Osteocyte (in vitro differentiated cells): ENCODE data around the gene AEN. TPM values are rescaled to one million over a fixed set of nuclear protein-coding genes. Genes with fewer than 3 reads are reported as not detected.

Experiments
- DNase-seq: peaks from one replicate; pipeline ENCODE4 v3.0.0; 2021; ENCODE audit warnings: mixed read lengths; ENCODE audit not compliant: unreplicated experiment; ENCODE audit errors: extremely low spot score
- H3K27ac Mint-ChIP-seq: one replicate; pipeline ENCODE4 v1.8.0; 2021; ENCODE audit warnings: mild to moderate bottlenecking, mixed read lengths; ENCODE audit not compliant: unreplicated experiment
- H3K27me3 Mint-ChIP-seq: one replicate; pipeline ENCODE4 v1.8.0; 2021; ENCODE audit warnings: mixed read lengths; ENCODE audit not compliant: unreplicated experiment
- H3K36me3 Mint-ChIP-seq: one replicate; pipeline ENCODE4 v1.8.0; 2021; ENCODE audit warnings: mixed read lengths; ENCODE audit not compliant: unreplicated experiment
- H3K4me1 Mint-ChIP-seq: one replicate; pipeline ENCODE4 v1.8.0; 2021; ENCODE audit warnings: mixed read lengths; ENCODE audit not compliant: unreplicated experiment
- H3K4me3 Mint-ChIP-seq: one replicate; pipeline ENCODE4 v1.8.0; 2021; ENCODE audit warnings: mild to moderate bottlenecking, moderate library complexity, mixed read lengths; ENCODE audit not compliant: unreplicated experiment
- H3K9me3 Mint-ChIP-seq: one replicate; pipeline ENCODE4 v1.8.0; 2021; ENCODE audit warnings: mixed read lengths; ENCODE audit not compliant: unreplicated experiment
- CTCF ChIP-seq: fragments of 200-600 bp; sonication (generic); IDR thresholded peaks from 2 replicates; pipeline ENCODE4 v1.5.0; 2021; ENCODE audit warnings: antibody characterized with exemption, mild to moderate bottlenecking, moderate library complexity
- total RNA-seq: library from RNA; stranded (reverse); gene quantifications from 2 replicates; pipeline ENCODE4 v1.2.1, GENCODE V29; 2021

AEN gene
- total RNA-seq, 1 donor from 2014 or later: 25.1 TPM

GRCh38 chr15:88644741-88645140 lies 23.6 kb downstream of the AEN start:
- DNase-seq: no peak
- no peaks in the 10 kb centered on the region for H3K9me3 Mint-ChIP-seq
- no peak overlapping the region for H3K4me3 Mint-ChIP-seq
- H3K27ac Mint-ChIP-seq: no peak overlapping the region
- H3K4me1 Mint-ChIP-seq: peaks cover 30% of the 10 kb centered on the region
- H3K27me3 Mint-ChIP-seq: no peaks in the 10 kb centered on the region
- H3K36me3 Mint-ChIP-seq: no peaks in the 10 kb centered on the region
- TF ChIP-seq CTCF: no peak

GRCh38 chr15:88645171-88646087 lies 24.3 kb downstream of the AEN start:
- Mint-ChIP-seq H3K27ac (no peak overlapping the region), H3K4me3 (no peak overlapping the region)
- TF ChIP-seq CTCF: no peak

GRCh38 chr15:88646088-88646405 lies 24.9 kb downstream of the AEN start:
- TF ChIP-seq CTCF: no peak
- no peak for DNase-seq
- H3K27me3 Mint-ChIP-seq: no peaks in the 10 kb centered on the region
- H3K36me3 Mint-ChIP-seq: no peaks in the 10 kb centered on the region
- H3K9me3 Mint-ChIP-seq: no peaks in the 10 kb centered on the region
- no peak overlapping the region for H3K4me3 Mint-ChIP-seq
- peaks cover 25% of the 10 kb centered on the region for H3K4me1 Mint-ChIP-seq
- no peak overlapping the region for H3K27ac Mint-ChIP-seq

More at GRCh38 chr15:88645171-88646087, 24.3 kb downstream of the AEN start:
- DNase-seq: no peak
- Mint-ChIP-seq H3K27me3 (no peaks in the 10 kb centered on the region), H3K9me3 (no peaks in the 10 kb centered on the region), H3K4me1 (peaks cover 25% of the 10 kb centered on the region), H3K36me3 (no peaks in the 10 kb centered on the region)

DNA sequence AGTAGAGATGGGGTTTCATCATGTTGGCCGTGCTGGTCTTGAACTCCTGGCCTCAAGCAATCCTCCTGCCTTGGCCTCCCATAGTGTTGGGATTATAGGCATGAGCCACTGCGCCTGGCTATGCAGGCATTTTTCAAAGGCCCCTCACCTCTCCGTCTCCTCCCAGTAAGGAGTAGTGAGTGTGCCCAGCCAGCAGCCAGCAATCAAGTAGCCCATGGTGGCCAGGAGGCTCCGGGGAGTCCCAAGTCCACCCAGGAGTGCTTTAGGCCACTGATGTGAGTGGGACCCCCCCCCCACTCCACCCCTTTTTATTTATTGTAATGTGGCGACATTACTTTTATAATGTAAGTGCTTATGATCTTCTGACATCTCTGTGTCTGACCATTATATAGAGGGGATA lies 25.8 kb downstream of the AEN start:
- DNase-seq: peak; percentile 57
- Mint-ChIP-seq H3K27me3 (no peaks in the 10 kb centered on the region), H3K4me3 (no peak overlapping the region), H3K9me3 (no peaks in the 10 kb centered on the region), H3K4me1 (peaks cover 27% of the 10 kb centered on the region), H3K27ac (no peak overlapping the region), H3K36me3 (no peaks in the 10 kb centered on the region)
- TF ChIP-seq CTCF: no peak

DNA sequence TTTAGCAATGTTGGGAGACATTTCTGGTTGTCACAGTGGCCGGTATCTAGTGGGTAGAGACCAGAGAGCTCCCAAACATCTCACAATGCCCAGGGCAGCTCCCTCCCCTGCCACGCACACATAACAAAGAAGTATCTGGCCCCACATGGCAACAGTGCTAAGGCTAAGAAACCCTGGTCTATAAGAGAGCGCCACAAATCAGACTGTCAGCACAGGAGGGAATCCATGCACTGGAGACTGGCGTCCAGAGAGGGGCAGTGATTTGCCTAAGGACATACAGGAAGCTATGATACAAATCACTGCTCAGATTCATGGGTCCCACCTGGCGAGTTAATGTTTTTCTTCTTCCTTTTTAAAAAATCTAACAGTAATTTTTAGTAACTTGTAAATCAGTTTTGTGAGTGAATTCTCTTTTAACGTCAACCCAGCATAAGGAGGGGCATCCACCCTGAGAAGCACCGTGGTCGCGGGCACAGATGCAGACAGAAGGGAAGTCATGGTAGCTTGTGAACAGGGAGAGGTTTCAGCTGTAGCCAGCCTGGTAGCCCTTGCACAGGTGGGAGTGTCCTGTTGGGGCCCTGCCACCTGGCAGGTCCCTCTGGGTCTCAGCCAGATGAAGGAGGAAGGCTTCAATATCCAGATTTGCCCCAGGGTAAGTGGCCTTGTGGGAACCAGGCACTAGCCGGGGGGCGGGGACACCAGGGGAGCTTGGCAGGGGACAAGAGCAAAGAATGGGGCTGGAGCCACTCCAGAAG lies 26.4 kb downstream of the AEN start:
- Mint-ChIP-seq H3K4me3 (no peak overlapping the region), H3K27ac (no peak overlapping the region), H3K9me3 (no peaks in the 10 kb centered on the region), H3K27me3 (no peaks in the 10 kb centered on the region), H3K4me1 (peaks cover 27% of the 10 kb centered on the region), H3K36me3 (no peaks in the 10 kb centered on the region)
- no peak for TF ChIP-seq CTCF
- peak; percentile 70 for DNase-seq
